ENCODE data around the gene ETV3. TPM values are rescaled to one million over a fixed set of nuclear protein-coding genes. Genes with fewer than 3 reads are reported as not detected.
"Not testable (repeated sequence)": the region's sequence is repeated elsewhere in the genome, so short reads cannot be mapped to it uniquely, and the experiment has no call there.

Gene ETV3
- total RNA-seq, 1 donor from 2014 or later = 41.0 TPM

GRCh38 chr1:157178490-157178889, 40.3 kb upstream of the ETV3 start:
- peaks cover 16% of the 10 kb centered on the region for H3K4me1 Mint-ChIP-seq (ENCODE audit: unreplicated experiment)
- TF ChIP-seq, protein P1, sequence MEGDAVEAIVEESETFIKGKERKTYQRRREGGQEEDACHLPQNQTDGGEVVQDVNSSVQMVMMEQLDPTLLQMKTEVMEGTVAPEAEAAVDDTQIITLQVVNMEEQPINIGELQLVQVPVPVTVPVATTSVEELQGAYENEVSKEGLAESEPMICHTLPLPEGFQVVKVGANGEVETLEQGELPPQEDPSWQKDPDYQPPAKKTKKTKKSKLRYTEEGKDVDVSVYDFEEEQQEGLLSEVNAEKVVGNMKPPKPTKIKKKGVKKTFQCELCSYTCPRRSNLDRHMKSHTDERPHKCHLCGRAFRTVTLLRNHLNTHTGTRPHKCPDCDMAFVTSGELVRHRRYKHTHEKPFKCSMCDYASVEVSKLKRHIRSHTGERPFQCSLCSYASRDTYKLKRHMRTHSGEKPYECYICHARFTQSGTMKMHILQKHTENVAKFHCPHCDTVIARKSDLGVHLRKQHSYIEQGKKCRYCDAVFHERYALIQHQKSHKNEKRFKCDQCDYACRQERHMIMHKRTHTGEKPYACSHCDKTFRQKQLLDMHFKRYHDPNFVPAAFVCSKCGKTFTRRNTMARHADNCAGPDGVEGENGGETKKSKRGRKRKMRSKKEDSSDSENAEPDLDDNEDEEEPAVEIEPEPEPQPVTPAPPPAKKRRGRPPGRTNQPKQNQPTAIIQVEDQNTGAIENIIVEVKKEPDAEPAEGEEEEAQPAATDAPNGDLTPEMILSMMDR (conservative IDR thresholded peaks at IDR 0.05) = no peak

GRCh38 chr1:157177733-157178394, 39.7 kb upstream of the ETV3 start:
- peaks cover 10% of the 10 kb centered on the region for H3K27me3 Mint-ChIP-seq
- no peak for DNase-seq (ENCODE audit: extremely low spot score, unreplicated experiment)
- TF ChIP-seq, protein P1 (conservative IDR thresholded peaks at IDR 0.05) = no peak
- no peaks in the 10 kb centered on the region for H3K9me3 Mint-ChIP-seq
- no peak overlapping the region for H3K4me3 Mint-ChIP-seq
- H3K36me3 Mint-ChIP-seq = no peaks in the 10 kb centered on the region
- H3K27ac Mint-ChIP-seq = no peak overlapping the region
- H3K4me1 Mint-ChIP-seq (ENCODE audit: unreplicated experiment) = peaks cover 16% of the 10 kb centered on the region

More at GRCh38 chr1:157178490-157178889, 40.3 kb upstream of the ETV3 start:
- Mint-ChIP-seq H3K4me3 (no peak overlapping the region), H3K27ac (no peak overlapping the region), H3K36me3 (no peaks in the 10 kb centered on the region), H3K27me3 (peaks cover 8% of the 10 kb centered on the region), H3K9me3 (no peaks in the 10 kb centered on the region)
- DNase-seq (ENCODE audit: extremely low spot score, unreplicated experiment) = no peak

DNA sequence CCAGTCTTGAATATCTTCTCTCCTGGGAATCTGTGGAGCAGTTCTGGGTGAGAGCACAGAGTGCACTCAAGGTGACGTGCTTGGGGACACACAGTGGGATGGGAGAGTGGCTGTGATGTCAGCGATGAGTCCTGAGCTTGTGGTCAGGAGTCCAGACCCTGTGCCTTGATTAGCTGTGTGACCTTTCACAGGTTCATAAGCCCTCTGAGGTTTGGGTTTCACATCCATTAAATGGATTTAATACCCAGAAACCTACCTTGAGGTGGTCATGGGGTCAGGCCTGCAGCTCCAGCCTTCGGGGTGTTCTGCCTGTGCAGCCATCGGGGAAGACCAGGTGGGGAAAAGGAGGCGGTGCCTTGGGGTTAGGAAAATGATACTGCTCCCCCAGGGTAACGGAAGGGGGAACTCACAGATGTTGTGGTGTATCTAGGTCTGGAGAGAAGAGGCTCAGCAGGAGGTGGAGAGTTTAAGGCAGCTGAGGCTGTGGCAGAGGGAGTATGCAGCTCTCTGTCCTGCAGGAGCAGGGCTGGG, 38.5 kb upstream of the ETV3 start:
- H3K36me3 Mint-ChIP-seq = no peaks in the 10 kb centered on the region
- TF ChIP-seq, protein P1 (conservative IDR thresholded peaks at IDR 0.05) = no peak
- peaks cover 13% of the 10 kb centered on the region for H3K4me1 Mint-ChIP-seq (ENCODE audit: unreplicated experiment)
- DNase-seq (ENCODE audit: extremely low spot score, unreplicated experiment) = no peak
- H3K9me3 Mint-ChIP-seq = no peaks in the 10 kb centered on the region
- no peak overlapping the region for H3K4me3 Mint-ChIP-seq
- peaks cover 10% of the 10 kb centered on the region for H3K27me3 Mint-ChIP-seq
- no peak overlapping the region for H3K27ac Mint-ChIP-seq

GRCh38 chr1:157176016-157176415, 37.8 kb upstream of the ETV3 start:
- peaks cover 10% of the 10 kb centered on the region for H3K27me3 Mint-ChIP-seq
- no peaks in the 10 kb centered on the region for H3K9me3 Mint-ChIP-seq
- TF ChIP-seq, protein P1 (conservative IDR thresholded peaks at IDR 0.05) = no peak
- H3K36me3 Mint-ChIP-seq = no peaks in the 10 kb centered on the region
- peaks cover 9% of the 10 kb centered on the region for H3K4me1 Mint-ChIP-seq (ENCODE audit: unreplicated experiment)
- no peak overlapping the region for H3K4me3 Mint-ChIP-seq
- no peak overlapping the region for H3K27ac Mint-ChIP-seq
- DNase-seq (ENCODE audit: extremely low spot score, unreplicated experiment) = no peak

DNA sequence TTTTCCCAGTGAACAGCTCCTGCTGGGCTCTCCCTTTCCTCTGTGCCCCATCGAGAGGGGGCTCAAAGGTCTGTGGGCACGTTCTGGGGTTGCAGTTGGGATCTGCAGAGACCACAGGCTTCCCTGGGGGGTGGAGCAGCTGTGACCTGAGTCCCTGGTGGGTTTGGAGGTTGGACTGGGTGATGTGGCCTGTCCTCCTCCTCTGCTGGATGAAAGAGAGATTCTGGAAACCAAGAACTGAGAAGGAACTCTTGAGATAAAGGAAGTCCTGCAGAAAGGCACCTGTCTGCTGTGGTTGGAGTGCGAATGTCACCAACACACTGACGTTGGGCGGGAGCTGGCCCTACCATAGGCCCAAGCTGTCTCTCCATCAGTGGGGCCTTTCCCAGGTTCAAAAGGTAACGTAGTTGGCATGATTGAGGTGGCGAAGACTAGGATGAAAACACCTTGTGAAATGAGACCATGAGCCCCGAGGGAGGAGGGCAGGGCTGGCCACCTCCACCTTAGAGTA, 35.8 kb upstream of the ETV3 start:
- Mint-ChIP-seq H3K36me3 (no peaks in the 10 kb centered on the region), H3K4me1 (ENCODE audit: unreplicated experiment) (peaks cover 8% of the 10 kb centered on the region), H3K27me3 (peaks cover 10% of the 10 kb centered on the region), H3K4me3 (no peak overlapping the region), H3K27ac (no peak overlapping the region), H3K9me3 (no peaks in the 10 kb centered on the region)
- no peak for DNase-seq (ENCODE audit: extremely low spot score, unreplicated experiment)
- TF ChIP-seq, protein P1 (conservative IDR thresholded peaks at IDR 0.05) = no peak

GRCh38 chr1:157173241-157173640, 35.0 kb upstream of the ETV3 start:
- not testable (repeated sequence) for H3K4me1 Mint-ChIP-seq (ENCODE audit: unreplicated experiment); H3K27me3 Mint-ChIP-seq; H3K36me3 Mint-ChIP-seq; H3K9me3 Mint-ChIP-seq; DNase-seq (ENCODE audit: extremely low spot score, unreplicated experiment); H3K27ac Mint-ChIP-seq; H3K4me3 Mint-ChIP-seq

DNA sequence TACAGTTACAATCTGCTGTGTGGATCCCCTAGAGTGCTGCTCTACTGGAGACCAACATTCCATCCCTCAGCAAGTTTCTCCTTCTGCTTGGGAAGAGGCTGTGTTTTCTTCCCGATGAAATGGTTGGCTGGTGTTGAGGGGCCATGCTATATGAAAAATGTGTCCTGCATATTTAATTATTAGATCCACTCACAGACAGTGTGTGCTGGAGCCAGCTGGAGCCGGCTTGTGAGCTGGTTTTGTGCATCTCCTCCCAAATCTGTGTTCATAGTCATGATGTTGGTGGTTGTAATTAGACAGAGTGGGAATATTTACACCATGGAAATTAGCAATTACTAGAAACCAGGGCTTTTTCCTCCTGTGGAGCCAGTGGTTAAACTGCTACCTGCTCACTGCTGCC, 34.4 kb upstream of the ETV3 start:
- not testable (repeated sequence) for H3K27ac Mint-ChIP-seq; H3K27me3 Mint-ChIP-seq; DNase-seq (ENCODE audit: extremely low spot score, unreplicated experiment); H3K9me3 Mint-ChIP-seq; H3K36me3 Mint-ChIP-seq; H3K4me1 Mint-ChIP-seq (ENCODE audit: unreplicated experiment); H3K4me3 Mint-ChIP-seq

Measured in type B pancreatic cell (in vitro differentiated cells).